ENCODE results near the gene KLHL33. TPM values are rescaled to one million over a fixed set of nuclear protein-coding genes. Genes with fewer than 3 reads are reported as not detected.
A peak's percentile ranks its signal among the peaks of the same experiment; 100 is the strongest.

Gene KLHL33
- total and polyA plus RNA-seq, 12 donors = 0.13 to 1.4 (median 0.40) TPM

- WGBS, 2 donors = 36 to 41% methylated on average over 5 of the region's 5 CpGs
- Histone ChIP-seq H3K36me3 (peaks cover 0 to 12% (median 0%) of the 10 kb centered on the region in 9 donors), H3K4me3 (no peak overlapping the region), H3K9me3 (no peaks in the 10 kb centered on the region), H3K27me3 (no peaks in the 10 kb centered on the region), H3K27ac (no peak overlapping the region), H3K4me1 (peaks cover 0 to 36% (median 9%) of the 10 kb centered on the region in 9 donors)
- DNase-seq = no peak
- intact Hi-C loops (cut with DNase I) = no loop called here
- no peak for TF ChIP-seq CTCF (IDR thresholded peaks at IDR 0.05)
- peak in 3 of 8 donors; percentile 29 to 38 (median 31) for ATAC-seq
Observed at GRCh38 chr14:20428802-20429201, 7.2 kb downstream of the KLHL33 start.

GRCh38 chr14:20428010-20428365 is 8.0 kb downstream of the KLHL33 start:
- Histone ChIP-seq H3K9me3 (no peaks in the 10 kb centered on the region), H3K27me3 (no peaks in the 10 kb centered on the region), H3K4me3 (no peak overlapping the region), H3K4me1 (peaks cover 0 to 36% (median 9%) of the 10 kb centered on the region in 9 donors), H3K27ac (peak overlapping the region in 2 of 10 donors; percentile 64 to 74), H3K36me3 (peaks cover 0 to 12% (median 0%) of the 10 kb centered on the region in 9 donors)
- intact Hi-C loops (cut with DNase I) = no loop called here
- WGBS, 2 donors = 81 to 86% methylated on average over 5 of the region's 5 CpGs
- no peak for TF ChIP-seq CTCF (IDR thresholded peaks at IDR 0.05)
- ATAC-seq (no peak), DNase-seq (no peak)

- H3K36me3 ChIP-seq = peaks cover 0 to 12% (median 0%) of the 10 kb centered on the region in 9 donors
- peak overlapping the region in 1 of 10 donors; percentile 26 for H3K4me3 ChIP-seq
- H3K4me1 ChIP-seq = peaks cover 0 to 36% (median 9%) of the 10 kb centered on the region in 9 donors
- TF ChIP-seq CTCF (IDR thresholded peaks at IDR 0.05) = no peak
- WGBS, 2 donors = 65 to 72% methylated on average over 5 of the region's 5 CpGs
- no peaks in the 10 kb centered on the region for H3K27me3 ChIP-seq
- no peaks in the 10 kb centered on the region for H3K9me3 ChIP-seq
- ATAC-seq = peak in 7 of 8 donors; percentile 45 to 73 (median 51)
- H3K27ac ChIP-seq = peak overlapping the region in 4 of 10 donors; percentile 6 to 74 (median 38)
- intact Hi-C loops (cut with DNase I) = no loop called here
- no peak for DNase-seq
Observed at GRCh38 chr14:20427231-20428009, 8.5 kb downstream of the KLHL33 start.

- intact Hi-C loops (cut with DNase I) = no loop called here
- WGBS, 2 donors = 32 to 53% methylated on average over 2 of the region's 2 CpGs
Observed at GRCh38 chr14:20424851-20425250, 11.1 kb downstream of the KLHL33 start.

More at GRCh38 chr14:20424851-20425250, 11.1 kb downstream of the KLHL33 start:
- no peak for DNase-seq
- H3K4me3 ChIP-seq = no peak overlapping the region
- peaks cover 0 to 8% (median 0%) of the 10 kb centered on the region in 9 donors for H3K36me3 ChIP-seq
- H3K27me3 ChIP-seq = no peaks in the 10 kb centered on the region
- TF ChIP-seq CTCF (IDR thresholded peaks at IDR 0.05) = no peak
- peaks cover 0 to 28% (median 2%) of the 10 kb centered on the region in 9 donors for H3K4me1 ChIP-seq
- H3K27ac ChIP-seq = no peak overlapping the region
- no peaks in the 10 kb centered on the region for H3K9me3 ChIP-seq
- ATAC-seq = no peak

Data from heart right ventricle (tissue), 16 donors.